Epithelial cell of prostate (primary cell): Measurements from ENCODE around the gene RHOT2.

Experiments
- DNase-seq: peaks from one replicate; pipeline ENCODE4 v3.0.0-alpha.2; 2011; ENCODE audit warnings: low read depth, low spot score
- H3K27ac ChIP-seq: fragments of 450-650 bp; 2 replicates; pipeline ENCODE4 v1.5.1; 2017; ENCODE audit warnings: mild to moderate bottlenecking

Gene RHOT2

GRCh38 chr16:721765-722540 is 54.0 kb downstream of the RHOT2 start:
- H3K27ac ChIP-seq, result peak overlapping the region; percentile 78
- DNase-seq, result no peak

- H3K27ac ChIP-seq, result no peak overlapping the region
- DNase-seq, result no peak
Measured at GRCh38 chr16:722835-723633, 55.1 kb downstream of the RHOT2 start.

- H3K27ac ChIP-seq, result no peak overlapping the region
- no peak for DNase-seq
Measured at GRCh38 chr16:723695-724094, 55.8 kb downstream of the RHOT2 start.
